NCI-H774 (cell line): Measurements from ENCODE around the gene KCNF1.
"Not testable (repeated sequence)": the region's sequence is repeated elsewhere in the genome, so short reads cannot be mapped to it uniquely, and the experiment has no call there.

Experiments
- DNase-seq: peaks from one replicate; lab custom pipeline; 2025; lab: John Stamatoyannopoulos, UW

The KCNF1 gene

GRCh38 chr2:10940596-10940995 lies 28.9 kb downstream of the KCNF1 start:
- no peak for DNase-seq

GRCh38 chr2:10941383-10941782 lies 29.6 kb downstream of the KCNF1 start:
- no peak for DNase-seq

- DNase-seq: no peak
Observed at GRCh38 chr2:10944799-10945198, 33.1 kb downstream of the KCNF1 start.

GRCh38 chr2:10946394-10946793 lies 34.7 kb downstream of the KCNF1 start:
- DNase-seq: no peak

- no peak for DNase-seq
Observed at GRCh38 chr2:10947005-10947440, 35.3 kb downstream of the KCNF1 start.

GRCh38 chr2:10947446-10948187 lies 35.9 kb downstream of the KCNF1 start:
- DNase-seq: no peak

- DNase-seq: no peak
Observed at GRCh38 chr2:10948188-10948564, 36.4 kb downstream of the KCNF1 start.

- DNase-seq: no peak
Observed at GRCh38 chr2:10948606-10949230, 37.0 kb downstream of the KCNF1 start.

GRCh38 chr2:10949835-10950234 lies 38.1 kb downstream of the KCNF1 start:
- DNase-seq: no peak

- DNase-seq: no peak
Observed at GRCh38 chr2:10951558-10952414, 40.1 kb downstream of the KCNF1 start.

- no peak for DNase-seq
Observed at GRCh38 chr2:10954416-10954815, 42.7 kb downstream of the KCNF1 start.

- no peak for DNase-seq
Observed at GRCh38 chr2:10954856-10955818, 43.4 kb downstream of the KCNF1 start.

- DNase-seq: no peak
Observed at GRCh38 chr2:10956006-10956790, 44.5 kb downstream of the KCNF1 start.

- no peak for DNase-seq
Observed at GRCh38 chr2:10957391-10957790, 45.7 kb downstream of the KCNF1 start.

GRCh38 chr2:10958452-10958851 lies 46.7 kb downstream of the KCNF1 start:
- DNase-seq: not testable (repeated sequence)

GRCh38 chr2:10960606-10961489 lies 49.1 kb downstream of the KCNF1 start:
- no peak for DNase-seq

GRCh38 chr2:10961490-10961875 lies 49.7 kb downstream of the KCNF1 start:
- no peak for DNase-seq

GRCh38 chr2:10962004-10962403 lies 50.3 kb downstream of the KCNF1 start:
- DNase-seq: no peak

- no peak for DNase-seq
Observed at GRCh38 chr2:10963155-10963554, 51.4 kb downstream of the KCNF1 start.
